ENCODE measurements around the gene GPR156. TPM values are rescaled to one million over a fixed set of nuclear protein-coding genes. Genes with fewer than 3 reads are reported as not detected.

Gene GPR156
- total RNA-seq, 1 experiment from 2014 or later, result 0.15 TPM

- no peak overlapping the region for H2AFZ ChIP-seq (ENCODE audit: low read depth, low read length, poor library complexity, severe bottlenecking)
- RAD21 ChIA-PET (ENCODE audit: low non-redundant PET in 1 of 2, low total read pairs in 2 of 2, uncharacterized antibody in 2 of 2, unreplicated experiment in 2 of 2), result no interaction called here
- intact Hi-C loops (cut with micrococcal nuclease), result no loop called here
- no peaks in the 10 kb centered on the region for H3K36me3 ChIP-seq (ENCODE audit: control insufficient read depth in 1 of 2, insufficient read depth in 2 of 2, low read length in 2 of 2)
- H4K20me1 ChIP-seq (ENCODE audit: insufficient read depth), result no peaks in the 10 kb centered on the region
- no peak overlapping the region for H3K4me3 ChIP-seq (replicated peaks in 1 of 2; ENCODE audit: low read depth in 1 of 2, low read length in 2 of 2)
- no TSS peak for BruUV-seq (replicated peaks)
- no peak overlapping the region for H3K9ac ChIP-seq (ENCODE audit: low read length)
- no peaks in the 10 kb centered on the region for H3K79me2 ChIP-seq (ENCODE audit: insufficient read depth, low read length)
- no peaks in the 10 kb centered on the region for H3K9me3 ChIP-seq (ENCODE audit: control insufficient read depth in 1 of 2, insufficient read depth in 1 of 2, low read depth in 1 of 2, low read length in 2 of 2)
- no peaks in the 10 kb centered on the region for H3K27me3 ChIP-seq (ENCODE audit: insufficient read depth, low read length)
- POLR2A ChIA-PET, result no interaction called here
- TF ChIP-seq ELF1 (IDR thresholded peaks at IDR 0.05; ENCODE audit: borderline replicate concordance, low read depth) (no peak), ZBTB33 (IDR thresholded peaks at IDR 0.05; ENCODE audit: extremely low read depth, insufficient replicate concordance, low read length) (no peak), FOSL1 (IDR thresholded peaks at IDR 0.05; ENCODE audit: low read depth) (no peak), POLR2AphosphoS5 (IDR thresholded peaks at IDR 0.05; ENCODE audit: low read depth, low read length) (no peak)
- ATAC-seq (no peak), DNase-seq (ENCODE audit: low read depth, low spot score) (no peak)
- no peak overlapping the region for H3K4me2 ChIP-seq (ENCODE audit: low read length)
- H3K4me1 ChIP-seq (ENCODE audit: control insufficient read depth in 1 of 2, insufficient read depth in 2 of 2, low read length in 2 of 2), result peaks cover 4 to 23% of the 10 kb centered on the region in 2 experiments
- CTCF ChIA-PET, result no interaction called here
- no peak overlapping the region for H3K27ac ChIP-seq (ENCODE audit: low read depth, low read length)
- no peaks in the 10 kb centered on the region for H3K9me2 ChIP-seq (ENCODE audit: insufficient read depth)
Observed at GRCh38 chr3:120140098-120140742, 144.8 kb downstream of the GPR156 start.

GRCh38 chr3:120139140-120139539 lies 145.9 kb downstream of the GPR156 start:
- Histone ChIP-seq H3K9me3 (ENCODE audit: control insufficient read depth in 1 of 2, insufficient read depth in 1 of 2, low read depth in 1 of 2, low read length in 2 of 2) (no peaks in the 10 kb centered on the region), H3K36me3 (ENCODE audit: control insufficient read depth in 1 of 2, insufficient read depth in 2 of 2, low read length in 2 of 2) (no peaks in the 10 kb centered on the region), H3K4me3 (replicated peaks in 1 of 2; ENCODE audit: low read depth in 1 of 2, low read length in 2 of 2) (no peak overlapping the region), H3K79me2 (ENCODE audit: insufficient read depth, low read length) (no peaks in the 10 kb centered on the region), H2AFZ (ENCODE audit: low read depth, low read length, poor library complexity, severe bottlenecking) (no peak overlapping the region), H3K9ac (ENCODE audit: low read length) (no peak overlapping the region), H3K27ac (ENCODE audit: low read depth, low read length) (no peak overlapping the region), H3K4me1 (ENCODE audit: control insufficient read depth in 1 of 2, insufficient read depth in 2 of 2, low read length in 2 of 2) (peaks cover under 1 to 17% of the 10 kb centered on the region in 2 experiments; a peak in 2 of 4 replicates), H4K20me1 (ENCODE audit: insufficient read depth) (no peaks in the 10 kb centered on the region), H3K27me3 (ENCODE audit: insufficient read depth, low read length) (no peaks in the 10 kb centered on the region), H3K4me2 (ENCODE audit: low read length) (no peak overlapping the region), H3K9me2 (ENCODE audit: insufficient read depth) (no peaks in the 10 kb centered on the region)
- POLR2A ChIA-PET, result no interaction called here
- RAD21 ChIA-PET (ENCODE audit: low non-redundant PET in 1 of 2, low total read pairs in 2 of 2, uncharacterized antibody in 2 of 2, unreplicated experiment in 2 of 2), result no interaction called here
- DNase-seq (ENCODE audit: low read depth, low spot score) (no peak), ATAC-seq (no peak)
- CTCF ChIA-PET, result no interaction called here
- BruUV-seq (replicated peaks), result no TSS peak
- intact Hi-C loops (cut with micrococcal nuclease), result no loop called here
- TF ChIP-seq TCF7L2 (IDR thresholded peaks at IDR 0.05; ENCODE audit: borderline replicate concordance, extremely low read depth, insufficient read depth, insufficient read length) (no peak), EGR1 (IDR thresholded peaks at IDR 0.05; ENCODE audit: low read depth) (no peak), POLR2A (IDR thresholded peaks at IDR 0.05; ENCODE audit: borderline replicate concordance, extremely low read depth, insufficient read depth, insufficient read length) (no peak), ZNF274 (IDR thresholded peaks at IDR 0.05; ENCODE audit: low read depth, low read length) (no peak), ATF3 (IDR thresholded peaks at IDR 0.05) (no peak), MAX (IDR thresholded peaks at IDR 0.05) (no peak), CTCF (IDR thresholded peaks at IDR 0.05 in 2 of 3, conservative IDR thresholded peaks at IDR 0.05 in 1 of 3; ENCODE audit: borderline replicate concordance in 1 of 3, insufficient read depth in 1 of 3, low read depth in 2 of 3, low read length in 2 of 3) (no peak), ELF1 (IDR thresholded peaks at IDR 0.05; ENCODE audit: borderline replicate concordance, low read depth) (no peak), POLR2AphosphoS5 (IDR thresholded peaks at IDR 0.05; ENCODE audit: low read depth, low read length) (no peak), EZH2 (IDR thresholded peaks at IDR 0.05) (no peak), SRF (IDR thresholded peaks at IDR 0.05; ENCODE audit: low read depth) (no peak), SP1 (IDR thresholded peaks at IDR 0.05; ENCODE audit: low read depth) (no peak), RAD21 (IDR thresholded peaks at IDR 0.05; ENCODE audit: low read depth) (no peak), JUND (IDR thresholded peaks at IDR 0.05) (no peak), ZFX (IDR thresholded peaks at IDR 0.05) (no peak), FOSL1 (IDR thresholded peaks at IDR 0.05; ENCODE audit: low read depth) (no peak)
